Measurements from ENCODE around the gene STAT1. TPM values are rescaled to one million over a fixed set of nuclear protein-coding genes. Genes with fewer than 3 reads are reported as not detected.

The STAT1 gene
- 100 to 1,000 TPM; 719 to 729 TPM for total RNA-seq

DNA sequence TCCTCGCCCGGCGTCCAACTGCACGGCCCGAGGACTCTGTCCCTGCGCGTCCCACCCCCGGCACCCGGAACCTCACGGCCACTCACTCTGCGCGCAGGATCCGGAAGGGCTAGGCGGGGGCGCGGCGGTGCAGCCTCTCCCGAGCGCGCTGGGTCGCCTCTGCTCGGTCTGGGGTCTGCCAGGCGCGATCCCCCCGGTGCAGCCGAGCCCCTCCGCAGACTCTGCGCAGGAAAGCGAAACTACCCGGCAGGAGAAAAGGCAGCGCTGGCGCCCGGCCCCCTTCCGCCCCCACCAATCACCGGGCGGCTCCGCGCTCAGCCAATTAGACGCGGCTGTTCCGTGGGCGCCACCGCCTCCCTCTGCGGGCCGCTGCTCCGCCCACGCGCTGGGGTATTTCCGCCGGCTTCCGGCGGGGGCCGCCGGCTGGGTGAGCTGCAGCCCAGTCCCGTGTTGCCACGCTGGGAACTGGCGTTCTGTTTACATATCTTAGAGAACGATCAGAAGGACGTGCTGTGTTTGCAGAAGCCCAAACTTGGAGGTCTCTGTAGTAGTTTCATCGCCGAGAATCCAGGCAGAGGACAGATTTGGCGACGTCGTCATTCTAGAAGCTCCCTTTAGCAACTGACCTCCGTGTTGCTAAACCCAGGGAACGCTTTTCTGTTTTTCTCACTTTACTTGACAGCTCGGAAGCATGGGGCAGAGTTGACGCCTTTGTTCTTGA lies at the start of gene STAT1:
Gene STAT1 (minus strand): TSS at position 240 of the 721 bp plus-strand sequence. CDS start 4,168 bp downstream, outside the sequence.

Other genes with a start within 250 kb of the STAT1 start
- 100 to 1,000 TPM; 154 to 167 TPM for gene GLS, start 133.3 kb downstream of the STAT1 start, total RNA-seq
- gene STAT4, start 136.8 kb upstream of the STAT1 start, total RNA-seq = 100 to 1,000 TPM; 166 to 167 TPM
- gene MYO1B, start 231.2 kb upstream of the STAT1 start, total RNA-seq = 1 to 10 TPM; 2.2 to 3.0 TPM